GM12878 (cell line): ENCODE results near the gene ZNF618. TPM values are rescaled to one million over a fixed set of nuclear protein-coding genes. Genes with fewer than 3 reads are reported as not detected.

Source experiments
- ESRRA ChIP-seq: IDR thresholded peaks from 2 replicates; pipeline ENCODE4 v1.6.1; 2012; ENCODE audit warnings: mild to moderate bottlenecking, low read length, improper control_type of control experiment
- SIX5 ChIP-seq: IDR thresholded peaks from 2 replicates; pipeline ENCODE4 v1.6.1; 2011; ENCODE audit warnings: mild to moderate bottlenecking, low read depth, low read length, moderate library complexity; ENCODE audit not compliant: severe bottlenecking
- SPI1 ChIP-seq: IDR thresholded peaks from 2 replicates; pipeline ENCODE4 v1.6.1; 2011; ENCODE audit warnings: low read depth, mild to moderate bottlenecking, low read length, moderate library complexity, borderline replicate concordance; ENCODE audit not compliant: insufficient read depth
- polyA plus RNA-seq, 11 experiments: library from polyadenylated mRNA; depleted of rRNA in 4 of 11; unstranded in 6 of 11; stranded (reverse) in 5 of 11; fragments of >200 nt; fragmentation: Nextera tagmentation in 4 of 11; fragmentation: Illumina TruSeq in 1 of 11; extraction: Ambion mirVana in 4 of 11; extraction: Trizol in 1 of 11; gene quantifications; 1 replicate in 1 of 11; 2 replicates in 10 of 11; pipeline versions ENCODE4 v1.2.1 to v1.2.3, GENCODE V29; 2011 to 2016; ENCODE audit warnings: inconsistent platforms in 2 of 11, missing spikeins in 2 of 11, low read depth in 1 of 11
- total RNA-seq, 4 experiments: library from RNA; depleted of rRNA in 3 of 4; stranded (reverse); fragments of >200 nt in 3 of 4; fragmentation: Illumina TruSeq in 1 of 4; extraction: Trizol in 1 of 4; gene quantifications; 2 replicates each; pipeline versions ENCODE4 v1.2.1 to v1.2.3, GENCODE V29; 2013 to 2021
- TF ChIP-seq, protein P1 (sequence below): fragments of 450-650 bp; IDR thresholded peaks from 2 replicates; pipeline ENCODE4 v1.6.1; 2016; ENCODE audit warnings: mild to moderate bottlenecking
- TF ChIP-seq, protein P2 (sequence below), 3 experiments: IDR thresholded peaks in 2 of 3; conservative IDR thresholded peaks in 1 of 3; 2 replicates each; pipeline ENCODE4 v1.5.1; 2011; ENCODE audit warnings: low read depth in 3 of 3, low read length in 3 of 3, mild to moderate bottlenecking in 3 of 3, control low read depth in 2 of 3, moderate library complexity in 2 of 3, inconsistent platforms in 1 of 3, mixed read lengths in 1 of 3; ENCODE audit not compliant: control insufficient read depth in 2 of 3, insufficient read depth in 1 of 3; ENCODE audit errors: extremely low read depth in 1 of 3
- TF ChIP-seq, protein P3 (sequence below): fragments of 450-650 bp; IDR thresholded peaks from 2 replicates; pipeline ENCODE4 v1.6.1; 2017; ENCODE audit warnings: mild to moderate bottlenecking

ZNF618 gene
- total and polyA plus RNA-seq, 10 of the 15 experiments (the other 5 are each of a cell fraction or from before 2014, with no cell fraction given) = 0.01 to 0.24 (median 0.06) TPM; not detected in 2

DNA sequence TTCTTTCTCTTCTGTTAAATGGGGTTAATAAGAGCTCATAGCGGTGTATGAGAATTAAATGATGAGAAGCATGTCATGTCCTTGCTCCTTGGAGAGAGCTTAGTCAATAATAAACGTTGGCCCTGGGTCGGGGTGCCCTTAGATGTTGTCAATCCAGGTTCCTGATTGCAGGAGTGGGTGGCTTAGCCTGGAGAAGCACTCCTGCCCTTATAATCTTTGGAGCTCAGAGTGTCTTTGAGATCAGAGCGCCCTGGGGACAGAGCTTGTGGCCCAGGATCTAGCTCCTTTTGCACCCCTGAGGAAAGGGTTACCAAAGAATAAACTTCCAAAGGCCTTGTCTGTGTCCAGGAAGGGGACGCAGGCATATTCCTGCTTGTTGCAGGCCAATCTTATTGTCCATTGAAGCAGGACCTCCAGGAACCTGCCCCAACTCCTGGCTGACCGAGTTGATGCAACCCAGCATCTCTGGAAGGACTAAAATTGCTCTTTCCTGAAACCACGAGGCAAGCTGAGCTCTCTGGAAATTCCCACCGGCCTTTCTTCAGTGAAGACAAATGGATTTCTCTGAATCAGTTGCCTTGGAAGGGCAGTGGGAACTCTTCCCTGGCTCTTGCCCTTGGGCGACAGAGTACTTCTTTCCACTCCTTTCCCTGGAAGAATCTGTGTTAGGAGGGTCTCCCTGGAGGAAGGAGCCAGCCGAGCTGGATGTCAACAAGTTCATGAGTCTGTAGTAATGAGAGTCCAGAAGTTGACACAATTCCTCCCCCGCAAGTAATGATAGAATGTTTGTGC is 208.4 kb downstream of the ZNF618 start (continued):
- TF ChIP-seq, protein P1, sequence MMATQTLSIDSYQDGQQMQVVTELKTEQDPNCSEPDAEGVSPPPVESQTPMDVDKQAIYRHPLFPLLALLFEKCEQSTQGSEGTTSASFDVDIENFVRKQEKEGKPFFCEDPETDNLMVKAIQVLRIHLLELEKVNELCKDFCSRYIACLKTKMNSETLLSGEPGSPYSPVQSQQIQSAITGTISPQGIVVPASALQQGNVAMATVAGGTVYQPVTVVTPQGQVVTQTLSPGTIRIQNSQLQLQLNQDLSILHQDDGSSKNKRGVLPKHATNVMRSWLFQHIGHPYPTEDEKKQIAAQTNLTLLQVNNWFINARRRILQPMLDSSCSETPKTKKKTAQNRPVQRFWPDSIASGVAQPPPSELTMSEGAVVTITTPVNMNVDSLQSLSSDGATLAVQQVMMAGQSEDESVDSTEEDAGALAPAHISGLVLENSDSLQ = no peak
- TF ChIP-seq, protein P2, sequence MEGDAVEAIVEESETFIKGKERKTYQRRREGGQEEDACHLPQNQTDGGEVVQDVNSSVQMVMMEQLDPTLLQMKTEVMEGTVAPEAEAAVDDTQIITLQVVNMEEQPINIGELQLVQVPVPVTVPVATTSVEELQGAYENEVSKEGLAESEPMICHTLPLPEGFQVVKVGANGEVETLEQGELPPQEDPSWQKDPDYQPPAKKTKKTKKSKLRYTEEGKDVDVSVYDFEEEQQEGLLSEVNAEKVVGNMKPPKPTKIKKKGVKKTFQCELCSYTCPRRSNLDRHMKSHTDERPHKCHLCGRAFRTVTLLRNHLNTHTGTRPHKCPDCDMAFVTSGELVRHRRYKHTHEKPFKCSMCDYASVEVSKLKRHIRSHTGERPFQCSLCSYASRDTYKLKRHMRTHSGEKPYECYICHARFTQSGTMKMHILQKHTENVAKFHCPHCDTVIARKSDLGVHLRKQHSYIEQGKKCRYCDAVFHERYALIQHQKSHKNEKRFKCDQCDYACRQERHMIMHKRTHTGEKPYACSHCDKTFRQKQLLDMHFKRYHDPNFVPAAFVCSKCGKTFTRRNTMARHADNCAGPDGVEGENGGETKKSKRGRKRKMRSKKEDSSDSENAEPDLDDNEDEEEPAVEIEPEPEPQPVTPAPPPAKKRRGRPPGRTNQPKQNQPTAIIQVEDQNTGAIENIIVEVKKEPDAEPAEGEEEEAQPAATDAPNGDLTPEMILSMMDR (IDR thresholded peaks at IDR 0.05 in 2 of 3, conservative IDR thresholded peaks at IDR 0.05 in 1 of 3; ENCODE audit: control insufficient read depth in 2 of 3, extremely low read depth in 1 of 3, insufficient read depth in 1 of 3, low read depth in 3 of 3, low read length in 3 of 3) = no peak
- TF ChIP-seq ESRRA (no peak), SPI1 (no peak), SIX5 (no peak)
- TF ChIP-seq, protein P3, sequence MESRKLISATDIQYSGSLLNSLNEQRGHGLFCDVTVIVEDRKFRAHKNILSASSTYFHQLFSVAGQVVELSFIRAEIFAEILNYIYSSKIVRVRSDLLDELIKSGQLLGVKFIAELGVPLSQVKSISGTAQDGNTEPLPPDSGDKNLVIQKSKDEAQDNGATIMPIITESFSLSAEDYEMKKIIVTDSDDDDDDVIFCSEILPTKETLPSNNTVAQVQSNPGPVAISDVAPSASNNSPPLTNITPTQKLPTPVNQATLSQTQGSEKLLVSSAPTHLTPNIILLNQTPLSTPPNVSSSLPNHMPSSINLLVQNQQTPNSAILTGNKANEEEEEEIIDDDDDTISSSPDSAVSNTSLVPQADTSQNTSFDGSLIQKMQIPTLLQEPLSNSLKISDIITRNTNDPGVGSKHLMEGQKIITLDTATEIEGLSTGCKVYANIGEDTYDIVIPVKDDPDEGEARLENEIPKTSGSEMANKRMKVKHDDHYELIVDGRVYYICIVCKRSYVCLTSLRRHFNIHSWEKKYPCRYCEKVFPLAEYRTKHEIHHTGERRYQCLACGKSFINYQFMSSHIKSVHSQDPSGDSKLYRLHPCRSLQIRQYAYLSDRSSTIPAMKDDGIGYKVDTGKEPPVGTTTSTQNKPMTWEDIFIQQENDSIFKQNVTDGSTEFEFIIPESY = no peak
